Upper lobe of right lung (tissue), 1 donor: ENCODE measurements around the gene SIAH3. TPM values are rescaled to one million over a fixed set of nuclear protein-coding genes. Genes with fewer than 3 reads are reported as not detected.

Source experiments
- ATAC-seq: fragments of 200-7000 bp; cut with Tn5 transposase; one replicate; pipeline ENCODE4 v1.9.1; 2020; ENCODE audit warnings: mild to moderate bottlenecking, moderate library complexity
- DNase-seq: peaks from one replicate; pipeline ENCODE4 v3.0.0-alpha.2; 2020
- H3K27ac ChIP-seq: fragments of 200-600 bp; one replicate; pipeline ENCODE4 v1.8.0; 2022
- H3K27me3 ChIP-seq: fragments of 200-600 bp; one replicate; pipeline ENCODE4 v1.8.0; 2022; ENCODE audit warnings: mild to moderate bottlenecking
- H3K36me3 ChIP-seq: fragments of 200-600 bp; one replicate; pipeline ENCODE4 v1.8.0; 2022
- H3K4me1 ChIP-seq: fragments of 200-600 bp; one replicate; pipeline ENCODE4 v1.8.0; 2022
- H3K4me3 ChIP-seq: fragments of 200-600 bp; one replicate; pipeline ENCODE4 v1.8.0; 2022; ENCODE audit warnings: mild to moderate bottlenecking
- H3K9me3 ChIP-seq: fragments of 200-600 bp; one replicate; pipeline ENCODE4 v1.8.0; 2022
- intact Hi-C: fragments of 100-400 bp; cut with DNase I; formaldehyde crosslinking; loops from one replicate; pipeline ENCODE4 v1.11.0; 2022
- total RNA-seq: library from RNA; stranded (reverse); fragmentation: NEBNext Ultra II Directional; extraction: Animal tissue kit (Norgen Biotek cat#: 25700); gene quantifications from one replicate; pipeline ENCODE4 v1.2.1, GENCODE V29; 2021
- TF ChIP-seq, protein P1 (sequence below): fragments of 200-600 bp; IDR thresholded peaks from one replicate; pipeline ENCODE4 v1.8.0; 2022; ENCODE audit warnings: antibody characterized with exemption
- donor health status: DM: no; HTN: yes; CAD: no; lungs with severe emphysema.

Gene SIAH3
- total RNA-seq, 1 donor from 2014 or later: not detected

- intact Hi-C loops: no loop called here
- DNase-seq (no peak), ATAC-seq (no peak)
- Histone ChIP-seq H3K27ac (no peak overlapping the region), H3K4me1 (no peaks in the 10 kb centered on the region), H3K27me3 (peaks cover 14% of the 10 kb centered on the region), H3K9me3 (no peaks in the 10 kb centered on the region), H3K4me3 (no peak overlapping the region), H3K36me3 (no peaks in the 10 kb centered on the region)
- TF ChIP-seq, protein P1, sequence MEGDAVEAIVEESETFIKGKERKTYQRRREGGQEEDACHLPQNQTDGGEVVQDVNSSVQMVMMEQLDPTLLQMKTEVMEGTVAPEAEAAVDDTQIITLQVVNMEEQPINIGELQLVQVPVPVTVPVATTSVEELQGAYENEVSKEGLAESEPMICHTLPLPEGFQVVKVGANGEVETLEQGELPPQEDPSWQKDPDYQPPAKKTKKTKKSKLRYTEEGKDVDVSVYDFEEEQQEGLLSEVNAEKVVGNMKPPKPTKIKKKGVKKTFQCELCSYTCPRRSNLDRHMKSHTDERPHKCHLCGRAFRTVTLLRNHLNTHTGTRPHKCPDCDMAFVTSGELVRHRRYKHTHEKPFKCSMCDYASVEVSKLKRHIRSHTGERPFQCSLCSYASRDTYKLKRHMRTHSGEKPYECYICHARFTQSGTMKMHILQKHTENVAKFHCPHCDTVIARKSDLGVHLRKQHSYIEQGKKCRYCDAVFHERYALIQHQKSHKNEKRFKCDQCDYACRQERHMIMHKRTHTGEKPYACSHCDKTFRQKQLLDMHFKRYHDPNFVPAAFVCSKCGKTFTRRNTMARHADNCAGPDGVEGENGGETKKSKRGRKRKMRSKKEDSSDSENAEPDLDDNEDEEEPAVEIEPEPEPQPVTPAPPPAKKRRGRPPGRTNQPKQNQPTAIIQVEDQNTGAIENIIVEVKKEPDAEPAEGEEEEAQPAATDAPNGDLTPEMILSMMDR: no peak
Observed at GRCh38 chr13:45880242-45880641, 28.7 kb upstream of the SIAH3 start.

DNA sequence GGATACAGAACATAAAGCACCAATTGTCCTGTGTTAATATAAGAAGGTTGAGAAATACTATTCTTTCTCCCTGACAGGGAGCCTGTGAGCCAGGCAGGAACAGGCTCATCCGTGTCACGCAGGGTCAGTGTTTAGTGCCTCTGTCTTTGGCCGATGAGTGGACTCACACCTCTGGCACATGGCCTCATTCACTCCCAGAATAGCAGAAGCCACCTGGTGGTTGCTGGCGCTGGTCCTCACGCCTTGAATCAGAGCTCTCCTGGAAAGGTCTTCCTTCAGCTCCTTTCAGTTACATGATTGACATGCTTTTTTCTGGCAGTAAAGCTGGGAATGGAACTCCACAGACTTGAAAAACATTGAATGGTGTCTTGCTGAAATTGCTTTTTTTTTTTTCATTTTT is 28.1 kb upstream of the SIAH3 start:
- TF ChIP-seq, protein P1: no peak
- intact Hi-C loops: no loop called here
- no peak for ATAC-seq
- Histone ChIP-seq H3K9me3 (no peaks in the 10 kb centered on the region), H3K36me3 (no peaks in the 10 kb centered on the region), H3K4me1 (no peaks in the 10 kb centered on the region), H3K27ac (no peak overlapping the region), H3K4me3 (no peak overlapping the region), H3K27me3 (peaks cover 14% of the 10 kb centered on the region)
- DNase-seq: no peak

GRCh38 chr13:45878966-45879365 is 27.4 kb upstream of the SIAH3 start:
- intact Hi-C loops: no loop called here
- no peak for ATAC-seq
- Histone ChIP-seq H3K4me3 (no peak overlapping the region), H3K27me3 (peaks cover 14% of the 10 kb centered on the region), H3K9me3 (no peaks in the 10 kb centered on the region), H3K4me1 (no peaks in the 10 kb centered on the region), H3K36me3 (no peaks in the 10 kb centered on the region), H3K27ac (no peak overlapping the region)
- DNase-seq: no peak
- TF ChIP-seq, protein P1: no peak

- no peaks in the 10 kb centered on the region for H3K9me3 ChIP-seq
- ATAC-seq (no peak), DNase-seq (no peak)
- H3K27me3 ChIP-seq: peaks cover 14% of the 10 kb centered on the region
- no peaks in the 10 kb centered on the region for H3K4me1 ChIP-seq
- TF ChIP-seq, protein P1: no peak
- H3K4me3 ChIP-seq: no peak overlapping the region
- H3K36me3 ChIP-seq: no peaks in the 10 kb centered on the region
- intact Hi-C loops: no loop called here
- no peak overlapping the region for H3K27ac ChIP-seq
Observed at GRCh38 chr13:45876781-45877180, 25.2 kb upstream of the SIAH3 start.

- intact Hi-C loops: no loop called here
- Histone ChIP-seq H3K4me1 (no peaks in the 10 kb centered on the region), H3K36me3 (no peaks in the 10 kb centered on the region), H3K27me3 (peaks cover 14% of the 10 kb centered on the region), H3K4me3 (no peak overlapping the region), H3K9me3 (no peaks in the 10 kb centered on the region), H3K27ac (no peak overlapping the region)
- no peak for DNase-seq
- TF ChIP-seq, protein P1: no peak
- no peak for ATAC-seq
Observed at GRCh38 chr13:45875951-45876350, 24.4 kb upstream of the SIAH3 start.
